Measurements from ENCODE around the gene COASY.
A peak's percentile ranks its signal among the peaks of the same experiment; 100 is the strongest.
"Not testable (repeated sequence)": the region's sequence is repeated elsewhere in the genome, so short reads cannot be mapped to it uniquely, and the experiment has no call there.

The COASY gene

DNA sequence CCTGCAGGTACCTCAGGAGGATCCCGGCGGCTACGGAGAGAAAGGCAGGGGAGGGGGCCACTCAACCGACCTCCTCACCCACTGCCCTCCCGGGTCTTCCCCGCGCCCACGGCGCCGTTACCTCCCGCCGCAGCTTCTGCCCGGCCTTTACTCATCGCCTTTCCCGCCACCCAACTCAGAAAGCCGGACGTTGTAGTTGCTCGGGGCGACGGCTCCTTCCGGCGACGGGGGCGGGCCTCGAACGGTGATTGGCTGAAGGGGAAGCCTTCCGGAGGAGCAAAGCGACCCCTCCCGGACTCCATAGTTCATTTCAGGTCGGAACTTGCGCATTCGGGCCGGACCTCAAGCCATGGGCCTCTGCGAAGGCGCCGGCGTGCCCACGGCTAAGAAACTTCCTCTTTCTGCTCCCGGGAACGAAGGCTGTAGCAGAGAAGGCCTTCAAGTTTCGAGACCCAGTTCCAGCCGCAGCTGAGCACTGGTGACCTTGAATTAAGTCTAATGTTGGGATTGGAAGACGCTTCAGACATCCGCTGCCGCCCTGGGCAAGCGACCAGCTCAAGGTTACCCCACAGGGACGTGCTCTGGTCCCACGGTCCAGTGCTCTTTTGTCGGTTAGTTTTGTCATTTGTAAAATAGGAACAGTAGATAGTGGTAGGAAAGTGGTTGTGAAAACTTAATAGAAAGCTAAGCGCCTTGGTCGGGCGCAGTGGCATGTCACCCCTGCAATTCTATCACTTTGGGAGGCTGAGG lies 15.8 kb downstream of the COASY start, which contains the start of gene PSMC3IP:
PSMC3IP (minus strand) TSS at position 198 of the 750 bp plus-strand sequence; CDS start at position 155, 43 bp downstream.
- peak; percentile 85 to 90 for DNase-seq

DNA sequence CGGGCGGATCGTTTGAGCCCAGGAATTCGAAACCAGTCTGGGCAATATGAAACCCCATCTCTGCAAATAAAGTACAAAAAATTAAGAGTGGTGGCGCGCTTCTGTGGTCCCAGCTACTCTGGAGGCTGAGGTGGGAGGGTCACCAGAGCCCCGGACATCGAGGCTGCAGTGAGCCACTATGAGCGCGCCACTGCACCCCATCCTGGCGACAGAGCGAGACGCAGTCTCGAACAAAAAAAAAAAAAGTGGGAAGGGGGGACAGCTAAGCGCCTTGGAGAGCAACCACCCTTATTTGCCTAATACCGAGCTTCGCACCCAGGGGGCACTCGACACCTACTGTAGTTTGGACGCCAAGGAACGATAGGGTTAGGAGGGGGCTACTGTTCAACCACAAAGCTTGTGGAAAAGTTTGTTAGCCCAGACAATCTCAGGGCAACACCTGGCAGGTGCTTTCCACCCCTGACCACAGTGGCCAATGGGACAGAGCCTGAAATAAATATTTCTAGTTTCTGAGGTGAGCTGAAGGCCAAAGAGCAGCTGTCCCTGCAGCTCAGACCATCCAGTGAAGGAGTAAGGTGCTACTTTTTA lies 16.4 kb downstream of the COASY start:
- DNase-seq = peak; percentile 44 to 65

DNA sequence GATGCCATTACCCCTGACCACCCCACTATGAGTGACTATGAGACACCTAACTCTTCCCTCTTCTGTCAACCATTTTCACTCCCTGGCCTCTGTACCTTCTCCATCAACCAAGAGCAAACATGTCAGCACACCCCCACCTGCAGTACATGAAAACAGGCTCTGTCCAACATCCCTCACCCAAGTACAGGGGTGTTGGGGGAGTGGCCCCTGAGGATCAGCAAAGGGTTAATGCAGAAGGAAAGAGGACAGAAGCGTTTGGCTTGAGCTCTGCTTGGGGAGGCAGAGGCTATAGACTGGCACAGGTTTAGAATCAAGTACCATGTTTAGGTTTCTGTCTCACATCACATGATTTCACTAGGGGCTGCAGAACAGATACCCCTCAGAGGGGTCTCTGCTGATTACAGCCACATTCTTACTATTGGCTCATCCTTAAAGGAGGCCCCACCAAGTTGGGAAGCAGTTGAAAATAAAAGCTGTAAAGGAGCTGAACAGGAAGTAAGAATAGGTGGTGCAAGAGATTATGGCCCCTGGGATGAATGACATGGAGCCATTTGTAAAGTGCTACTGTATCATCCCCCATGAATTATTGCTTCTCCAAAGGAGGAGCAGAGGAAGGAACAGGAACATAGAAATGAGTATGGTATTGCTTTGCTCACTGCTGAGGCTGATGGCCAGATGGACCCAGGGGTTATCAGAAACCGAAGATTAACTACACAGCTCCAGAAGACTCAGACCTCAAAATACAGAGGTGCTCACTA lies 18.0 kb downstream of the COASY start:
- no peak for DNase-seq

DNA sequence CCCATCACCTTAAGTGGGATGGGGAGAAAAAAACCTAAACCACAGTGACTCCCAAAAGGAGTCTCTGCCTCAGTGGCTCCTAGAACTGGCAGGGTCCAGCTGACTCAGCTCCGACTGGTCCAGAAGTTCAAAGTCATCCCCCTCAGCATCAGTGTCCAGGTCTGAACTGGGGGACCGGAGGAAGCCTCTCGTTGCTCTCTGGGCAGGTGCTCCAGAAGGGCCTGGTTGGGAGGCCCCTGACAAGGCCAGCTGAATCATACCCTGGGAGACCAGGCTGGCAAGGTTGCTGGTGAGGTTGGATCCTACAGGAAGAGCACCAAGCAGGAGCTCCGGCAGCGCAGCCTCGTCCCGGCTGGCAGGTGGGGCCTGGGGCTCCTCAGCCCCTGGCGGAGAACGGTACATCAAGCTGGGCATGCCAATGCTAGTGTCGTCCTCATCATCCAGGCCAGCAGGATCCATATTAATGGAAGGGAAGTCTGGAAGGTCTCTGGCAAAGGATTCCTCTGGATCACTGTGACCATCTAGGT lies 19.9 kb downstream of the COASY start:
- no peak for DNase-seq

DNA sequence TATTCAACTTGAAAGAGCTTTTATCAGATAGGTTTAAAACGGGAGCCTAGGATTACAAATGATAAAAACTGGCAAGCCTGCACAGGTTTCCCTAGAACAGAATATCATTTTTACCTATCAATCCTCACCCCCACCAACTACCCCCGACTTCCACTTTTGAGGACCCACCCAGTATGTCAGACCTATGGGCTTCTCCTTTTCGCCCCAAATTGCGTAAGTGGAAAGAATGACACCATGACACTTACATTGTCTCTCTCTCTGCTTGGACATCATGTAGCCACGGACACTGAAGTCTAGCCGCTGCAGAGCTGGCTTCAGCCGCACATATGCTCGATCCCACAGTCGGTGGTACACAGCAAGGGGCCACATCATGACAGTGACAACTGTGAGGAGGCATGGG lies 22.9 kb downstream of the COASY start:
- no peak for DNase-seq

DNA sequence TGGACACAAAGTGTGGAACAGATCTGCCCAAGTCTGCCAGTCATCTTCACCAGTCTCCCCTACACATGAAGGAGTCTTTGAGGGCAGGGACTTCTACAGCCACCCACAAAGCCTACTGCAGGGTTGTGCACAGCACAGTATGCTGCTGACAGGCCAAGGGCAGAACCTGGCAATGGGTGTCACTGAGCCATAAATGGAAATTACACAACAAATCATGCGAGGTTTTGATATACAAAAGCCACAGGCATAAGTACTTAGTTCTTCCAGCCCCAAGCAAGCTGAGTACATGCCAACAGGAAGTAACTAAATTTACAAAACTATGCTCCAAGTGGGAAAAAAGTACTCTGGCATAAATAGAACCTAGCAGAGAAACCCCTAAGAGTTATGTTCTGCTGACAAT lies 23.4 kb downstream of the COASY start:
- no peak for DNase-seq

DNA sequence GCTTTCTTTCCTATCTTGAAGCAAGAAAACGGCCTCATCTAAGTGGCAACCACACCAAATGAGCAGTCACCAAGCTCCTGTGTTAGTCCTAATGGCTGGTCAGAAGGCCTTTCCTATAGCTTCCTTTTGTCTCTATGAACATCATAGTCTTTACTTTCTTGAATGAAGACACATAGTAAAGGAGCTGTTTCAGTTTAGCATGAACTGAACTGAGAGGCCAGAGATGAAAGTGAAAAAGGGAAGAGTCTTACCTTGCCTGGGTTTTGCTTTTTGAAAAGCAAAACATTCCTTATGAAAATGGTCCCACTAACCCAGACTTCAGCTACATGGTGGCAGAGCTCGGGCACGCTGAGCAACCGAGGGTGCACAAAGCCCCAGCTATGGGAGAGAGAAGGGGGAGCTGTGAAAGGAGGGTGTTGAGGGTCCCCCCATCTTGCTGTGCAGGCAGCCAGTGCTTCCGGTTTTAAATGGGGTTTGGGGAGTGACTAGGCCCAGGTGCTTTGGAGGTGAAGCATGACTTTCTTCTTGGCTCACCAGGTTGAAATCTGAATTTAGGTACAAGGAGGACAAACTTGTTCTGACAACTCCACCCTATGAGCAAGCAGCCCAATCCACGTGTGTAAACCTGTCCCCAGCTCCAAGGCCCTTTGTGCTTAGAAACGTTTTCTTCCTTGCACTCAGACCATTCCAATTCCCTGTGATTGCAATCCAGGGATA lies 24.7 kb downstream of the COASY start:
- no peak for DNase-seq

DNA sequence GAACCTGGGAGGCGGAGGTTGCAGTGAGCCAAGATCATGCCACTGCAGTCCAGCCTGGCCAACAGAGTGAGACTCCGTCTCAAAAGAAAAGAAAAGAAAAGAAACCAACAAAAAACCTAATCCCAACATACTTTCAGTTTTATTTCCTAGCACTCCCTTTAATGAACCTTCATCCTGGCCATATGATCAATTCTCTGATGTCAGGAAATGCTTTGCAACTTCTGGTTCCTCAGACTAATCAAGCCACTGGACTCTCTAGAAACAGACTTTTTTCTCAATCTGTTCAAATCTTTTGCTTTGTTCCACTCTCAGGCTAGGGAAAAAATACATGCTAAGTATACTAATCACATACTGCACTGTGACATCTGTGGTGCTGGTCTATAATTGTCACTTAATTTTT lies 28.9 kb downstream of the COASY start:
- DNase-seq = no peak

DNA sequence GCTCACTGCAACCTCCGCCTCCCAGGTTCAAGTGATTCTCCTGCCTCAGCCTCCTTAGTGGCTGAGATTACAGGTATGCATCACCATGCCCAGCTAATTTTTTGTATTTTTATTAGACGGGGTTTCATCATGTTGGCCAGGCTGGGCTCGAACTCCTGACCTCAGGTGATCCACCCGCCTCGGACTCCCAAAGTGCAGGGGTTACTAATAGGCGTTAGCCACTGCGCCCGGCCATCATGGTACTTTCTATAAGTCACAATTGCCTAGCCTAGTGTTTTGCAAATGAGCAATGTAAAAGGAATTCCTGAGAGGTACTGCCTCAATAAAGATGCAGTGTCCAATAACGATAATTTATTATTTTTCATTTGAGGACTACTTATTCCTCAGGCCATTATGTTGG lies 29.5 kb downstream of the COASY start:
- no peak for DNase-seq

DNA sequence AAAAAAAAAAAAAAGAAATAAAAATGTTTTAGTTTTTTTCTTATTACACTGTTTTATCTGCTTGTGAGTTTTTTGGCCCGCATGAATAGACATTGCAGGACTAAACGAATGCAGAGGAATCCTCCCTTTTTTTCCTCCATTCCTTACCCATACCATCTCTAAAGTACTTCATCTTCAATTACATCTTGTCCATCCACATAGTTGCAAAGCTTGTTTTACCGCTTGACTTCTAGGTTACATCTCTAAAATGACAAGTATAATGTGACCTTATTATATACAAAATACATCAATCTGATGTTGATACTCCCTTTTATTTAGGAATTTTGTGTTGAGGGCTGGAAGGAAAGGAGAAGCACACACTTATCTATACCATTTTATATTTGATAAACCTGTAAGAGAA lies 34.4 kb downstream of the COASY start:
- DNase-seq = no peak

DNA sequence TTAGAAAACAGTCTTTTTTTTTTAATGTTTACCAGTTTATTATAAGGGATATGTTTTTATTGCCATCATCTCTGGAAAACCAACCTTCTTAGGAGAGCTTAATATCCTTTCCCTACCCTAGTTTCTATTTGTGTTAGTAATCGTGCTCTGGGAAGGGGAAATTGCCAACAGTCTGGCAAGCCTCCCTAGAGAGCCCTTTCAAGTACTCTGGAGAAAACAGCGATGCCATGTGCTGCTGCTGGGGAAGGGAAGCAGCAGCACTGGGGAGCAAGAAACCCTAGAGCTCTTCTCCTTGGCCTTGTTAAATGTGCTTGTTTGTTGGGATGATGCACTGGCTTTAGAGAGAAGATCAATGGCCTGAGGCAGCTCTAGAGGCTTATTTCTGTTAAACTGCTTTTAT lies 37.0 kb downstream of the COASY start:
- DNase-seq = no peak

DNA sequence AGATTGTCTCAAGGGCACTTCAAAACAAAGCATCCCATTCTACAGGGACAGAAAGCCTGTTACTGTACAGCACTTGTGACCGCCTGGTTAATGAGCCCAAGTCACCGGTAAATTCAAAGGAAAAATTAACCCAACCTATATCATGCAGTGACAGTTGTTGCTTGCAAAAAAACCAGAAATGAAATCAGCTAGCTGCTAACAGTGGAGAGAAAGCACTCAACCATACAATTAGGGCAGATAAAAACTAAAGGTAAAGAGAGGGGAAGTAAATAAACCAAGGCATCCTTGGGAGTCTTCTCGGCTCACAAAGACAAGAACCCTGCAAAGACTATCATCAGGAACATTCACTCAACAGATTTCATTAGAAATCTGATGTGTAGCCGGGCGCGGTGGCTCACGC lies 41.4 kb downstream of the COASY start:
- DNase-seq = no peak

DNA sequence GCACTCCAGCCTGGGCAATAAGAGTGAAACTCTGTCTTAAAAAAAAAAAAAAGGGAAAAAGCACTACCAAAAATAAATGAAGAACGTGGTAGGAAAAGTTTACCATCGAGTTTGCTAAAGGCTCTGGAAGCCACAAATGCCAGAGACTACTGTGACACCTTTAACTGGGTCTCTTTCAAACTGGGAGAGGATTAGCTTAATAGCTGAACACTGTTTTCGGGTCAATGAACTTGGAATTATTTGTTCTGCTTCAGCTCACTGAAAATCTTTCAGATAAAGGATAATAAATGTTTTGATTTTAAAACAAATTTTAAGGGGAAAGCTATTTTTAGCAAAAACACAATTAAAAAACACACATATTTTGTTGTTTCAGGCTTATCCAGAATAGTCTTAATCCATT lies 45.8 kb downstream of the COASY start:
- no peak for DNase-seq

DNA sequence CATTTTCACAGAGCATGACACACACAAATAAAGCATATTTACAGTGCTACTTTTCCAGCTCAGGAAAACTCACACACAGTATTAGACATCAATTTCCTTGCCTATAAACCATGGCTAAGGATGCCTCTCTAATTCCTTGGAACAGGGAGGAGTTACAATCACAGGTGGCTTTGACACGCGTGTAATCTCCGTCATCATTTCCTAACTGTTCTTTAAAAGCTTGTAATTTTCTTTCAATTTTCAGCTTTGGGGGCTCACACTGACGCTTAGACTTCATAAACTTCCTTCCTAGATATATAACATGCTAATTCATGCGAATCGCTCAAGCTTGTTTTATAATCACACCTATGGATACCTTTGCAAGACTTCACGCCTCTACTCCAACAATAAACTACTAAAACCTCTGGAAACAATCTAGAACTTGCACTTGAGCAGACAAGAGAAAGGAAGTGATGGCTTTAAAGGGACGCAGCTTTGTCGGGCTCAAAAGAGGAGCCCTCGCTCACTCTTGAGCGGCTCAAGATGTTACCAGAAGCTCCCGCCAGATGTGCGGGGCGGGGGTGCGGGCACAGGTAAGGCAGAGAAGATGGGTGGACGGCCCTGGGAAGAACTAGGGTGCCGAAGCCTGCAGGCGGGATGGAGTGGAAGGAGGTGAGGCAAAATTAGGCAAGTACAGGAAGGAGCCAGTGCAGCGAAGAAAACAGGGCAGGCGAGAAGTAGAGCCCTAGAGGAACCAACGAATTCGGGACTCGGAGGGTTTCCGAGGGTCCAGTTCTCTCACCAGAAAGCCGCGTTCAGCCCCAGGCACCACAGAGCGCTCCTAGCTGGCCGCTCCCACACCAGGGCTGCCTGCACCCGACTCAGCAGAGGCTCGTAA lies 46.6 kb downstream of the COASY start:
- DNase-seq = no peak

DNA sequence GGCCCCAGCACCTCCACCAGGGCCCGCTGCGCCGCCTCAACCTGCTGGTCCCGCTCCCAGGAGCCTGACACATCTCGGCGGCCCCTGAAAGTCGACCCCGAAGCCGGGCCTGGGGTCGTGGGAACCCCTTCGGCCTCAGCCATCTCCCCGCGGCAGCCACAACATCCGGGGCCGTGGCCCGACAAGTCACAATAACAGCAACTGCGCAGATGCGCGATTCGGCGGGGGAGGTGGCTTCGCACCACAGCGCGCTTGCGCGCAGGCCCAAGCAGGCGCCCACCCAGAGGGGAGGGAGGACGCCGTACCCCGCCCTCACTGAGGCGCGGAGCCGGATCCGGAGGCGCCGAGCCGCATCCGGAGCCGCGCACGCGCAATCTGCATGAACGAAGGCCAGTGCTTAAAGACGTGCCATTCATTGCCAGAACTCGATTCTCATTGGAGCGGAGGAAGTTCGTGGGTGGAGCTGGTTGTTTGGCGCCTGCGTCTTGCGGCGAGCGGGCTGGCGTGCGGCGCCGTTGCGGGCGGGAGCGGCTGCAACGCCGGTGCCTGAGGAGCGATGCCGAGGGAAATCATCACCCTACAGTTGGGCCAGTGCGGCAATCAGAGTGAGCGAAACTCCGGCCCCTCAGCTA lies 47.4 kb downstream of the COASY start, which contains the start of the genes RETREG3 and TUBG1:
RETREG3 (minus strand) TSS at position 193 of the 632 bp plus-strand sequence; CDS start at position 143, 50 bp downstream.
TUBG1 (plus strand) TSS at position 502 of the 632 bp plus-strand sequence; CDS start at position 557, 55 bp downstream.
- DNase-seq = peak; percentile 97 to 99

DNA sequence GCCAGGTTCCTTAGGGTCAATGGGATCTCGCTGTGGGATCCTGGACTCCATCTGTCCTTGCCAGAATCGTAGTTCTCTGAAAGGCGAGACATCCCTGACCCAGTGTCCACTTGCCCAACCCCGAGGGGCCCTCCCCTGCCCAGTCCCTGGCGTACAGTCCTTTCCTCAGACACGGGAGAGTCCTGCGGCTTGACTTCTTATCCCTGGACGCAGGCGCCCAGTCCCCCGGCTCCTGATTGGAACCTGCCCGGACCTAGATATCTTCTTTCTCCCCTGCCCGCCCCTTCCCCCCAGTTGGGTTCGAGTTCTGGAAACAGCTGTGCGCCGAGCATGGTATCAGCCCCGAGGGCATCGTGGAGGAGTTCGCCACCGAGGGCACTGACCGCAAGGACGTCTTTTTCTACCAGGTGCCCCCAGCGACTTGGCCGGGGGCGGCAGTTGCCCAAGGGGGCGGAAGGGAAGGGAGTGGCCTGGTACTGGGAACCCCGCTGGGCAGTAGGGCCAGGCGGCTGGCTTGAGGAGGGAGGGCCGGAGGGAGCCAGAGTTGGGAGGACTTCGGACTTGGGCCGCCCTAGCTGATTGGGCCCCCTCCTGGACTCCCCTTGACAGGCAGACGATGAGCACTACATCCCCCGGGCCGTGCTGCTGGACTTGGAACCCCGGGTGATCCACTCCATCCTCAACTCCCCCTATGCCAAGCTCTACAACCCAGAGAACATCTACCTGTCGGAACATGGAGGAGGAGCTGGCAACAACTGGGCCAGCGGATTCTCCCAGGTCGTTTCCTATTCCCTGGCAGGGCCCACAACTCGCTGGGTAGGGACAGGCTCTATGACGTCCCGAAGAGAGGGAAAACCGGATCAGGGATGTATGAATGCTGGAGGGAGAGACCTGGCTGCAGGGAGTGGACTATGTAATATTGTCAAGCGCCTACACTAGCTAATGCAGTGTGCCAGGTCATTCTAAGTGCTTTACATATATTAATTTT lies 48.2 kb downstream of the COASY start:
- not testable (repeated sequence) for DNase-seq

DNA sequence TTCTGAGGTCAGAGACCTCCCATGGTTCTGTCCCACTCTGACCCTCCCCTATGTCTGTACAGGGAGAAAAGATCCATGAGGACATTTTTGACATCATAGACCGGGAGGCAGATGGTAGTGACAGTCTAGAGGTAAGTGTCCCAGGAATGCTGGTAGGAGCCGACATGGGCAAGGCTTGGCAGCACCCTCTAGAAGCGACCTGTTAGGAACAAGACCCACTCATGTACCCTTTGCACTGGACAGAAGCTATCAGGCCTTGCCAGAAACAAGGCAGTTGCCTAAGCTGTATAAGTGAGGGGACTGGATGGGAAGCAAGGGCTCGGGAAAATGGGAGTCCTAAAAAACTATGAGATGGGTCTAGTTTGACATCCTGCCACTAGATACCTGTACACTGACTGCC lies 50.1 kb downstream of the COASY start:
- no peak for DNase-seq

DNA sequence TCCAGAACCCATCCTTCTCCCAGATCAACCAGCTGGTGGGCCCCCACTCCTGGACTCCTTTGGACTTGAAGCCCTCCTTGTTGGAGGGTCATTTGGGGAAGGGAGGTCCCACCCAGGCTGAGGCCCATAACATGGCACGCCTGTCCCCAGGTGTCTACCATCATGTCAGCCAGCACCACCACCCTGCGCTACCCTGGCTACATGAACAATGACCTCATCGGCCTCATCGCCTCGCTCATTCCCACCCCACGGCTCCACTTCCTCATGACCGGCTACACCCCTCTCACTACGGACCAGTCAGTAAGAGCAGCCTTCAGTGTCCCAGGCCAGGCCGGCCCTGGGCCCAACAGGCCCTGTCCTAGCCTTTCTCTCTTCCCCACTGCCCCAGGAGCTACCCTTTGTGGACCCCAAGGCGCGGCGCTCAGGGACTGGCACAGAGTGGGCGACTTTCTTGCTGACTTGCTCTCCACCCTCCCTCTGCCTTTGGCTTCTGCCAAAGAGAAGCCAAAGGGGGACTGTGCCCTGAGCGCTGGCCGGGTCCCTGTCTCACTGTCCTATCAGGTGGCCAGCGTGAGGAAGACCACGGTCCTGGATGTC lies 51.8 kb downstream of the COASY start:
- DNase-seq = no peak
